OCI-LY3 (cell line): Measurements from ENCODE around the gene KRTAP10-4.
A peak's percentile ranks its signal among the peaks of the same experiment; 100 is the strongest.
"Not testable (repeated sequence)": the region's sequence is repeated elsewhere in the genome, so short reads cannot be mapped to it uniquely, and the experiment has no call there.

Experiments
- H2AFZ ChIP-seq: fragments of 200-600, 300-600 bp; shearing (Covaris generic); 2 replicates; pipeline ENCODE4 v1.6.0; 2014; ENCODE audit warnings: antibody characterized with exemption, low read depth, low read length
- H3K27ac ChIP-seq: fragments of 200-600, 300-600 bp; sonication (generic); 2 replicates; pipeline ENCODE4 v1.5.1; 2014; ENCODE audit warnings: mild to moderate bottlenecking, low read length, moderate library complexity, mixed read lengths
- H3K27me3 ChIP-seq: fragments of 200-600, 300-600 bp; sonication (generic); 2 replicates; pipeline ENCODE4 v1.6.1; 2014; ENCODE audit warnings: low read depth, low read length, mixed read lengths
- H3K36me3 ChIP-seq: fragments of 200-600, 300-600 bp; sonication (generic); replicated peaks from 2 replicates; pipeline ENCODE3; 2014; ENCODE audit warnings: low read depth, low read length, mixed read lengths
- H3K4me1 ChIP-seq: fragments of 300-600, 200-600 bp; sonication (generic); 2 replicates; pipeline ENCODE4 v1.6.1; 2014; ENCODE audit warnings: low read length, mixed read lengths
- H3K4me2 ChIP-seq: fragments of 200-600, 300-600 bp; sonication (generic); 2 replicates; pipeline ENCODE4 v1.6.1; 2014; ENCODE audit warnings: low read length, mixed read lengths
- H3K4me3 ChIP-seq: fragments of 300-600, 200-600 bp; sonication (generic); 2 replicates; pipeline ENCODE4 v1.5.1; 2014; ENCODE audit warnings: antibody characterized with exemption, mild to moderate bottlenecking, low read length, moderate library complexity
- H3K79me2 ChIP-seq: fragments of 300-600, 200-600 bp; shearing (Covaris generic); 2 replicates; pipeline ENCODE4 v1.6.1; 2014; ENCODE audit warnings: mild to moderate bottlenecking, low read length, mixed read lengths
- H3K9ac ChIP-seq: fragments of 300-600, 200-600 bp; shearing (Covaris generic); 2 replicates; pipeline ENCODE4 v1.6.0; 2014; ENCODE audit warnings: mild to moderate bottlenecking, low read length, moderate library complexity
- H3K9me3 ChIP-seq: fragments of 200-600, 300-600 bp; shearing (Covaris generic); 2 replicates; pipeline ENCODE4 v1.6.1; 2014; ENCODE audit warnings: low read length, mixed read lengths; ENCODE audit not compliant: insufficient read depth
- H4K20me1 ChIP-seq: fragments of 200-600, 300-600 bp; sonication (generic); 2 replicates; pipeline ENCODE4 v1.6.1; 2016; ENCODE audit warnings: low read length, mixed read lengths; ENCODE audit not compliant: insufficient read depth
- EZH2phosphoT487 ChIP-seq: fragments of 200-600 bp; shearing (Covaris generic); IDR thresholded peaks from 2 replicates; pipeline ENCODE4 v1.6.1; 2018; ENCODE audit warnings: antibody characterized with exemption, mixed run types, low read depth
- TF ChIP-seq, protein P1 (sequence below): fragments of 200-600, 300-600 bp; sonication (generic); IDR thresholded peaks from 2 replicates; pipeline ENCODE4 v1.5.1; 2014; ENCODE audit warnings: antibody characterized with exemption, low read length, low read depth

KRTAP10-4 gene

DNA sequence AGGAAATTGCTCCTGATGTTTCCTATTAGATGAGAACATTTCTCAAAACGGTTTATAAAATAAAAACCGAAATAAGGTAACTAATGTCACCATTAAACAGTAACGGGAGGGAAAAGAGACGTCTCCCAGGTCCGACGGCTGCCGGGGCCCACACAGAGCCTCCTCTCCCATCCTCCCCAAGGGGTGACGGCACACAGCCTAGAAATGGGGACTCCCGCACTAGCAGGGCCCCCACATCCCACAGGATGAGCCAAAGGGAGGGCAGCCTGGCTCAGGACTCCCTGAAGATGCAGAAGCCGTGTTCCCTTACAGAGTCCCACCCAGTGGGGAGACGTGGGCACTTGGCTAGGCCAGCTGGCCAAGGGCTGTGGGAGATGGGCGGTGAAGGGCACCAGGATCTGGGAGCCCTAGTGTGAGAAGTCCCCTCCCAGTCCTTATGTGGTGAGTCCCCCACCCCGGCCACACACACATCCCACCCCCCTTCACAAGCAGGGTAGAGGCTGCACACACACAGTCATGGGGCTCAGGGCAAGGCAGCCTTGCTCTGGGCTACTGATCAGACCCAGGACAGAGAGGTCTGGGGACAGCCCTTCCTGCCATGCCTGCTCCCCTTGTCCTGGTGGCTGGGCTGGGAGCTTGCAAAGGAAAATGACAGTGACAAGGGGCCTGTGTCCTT is 18.2 kb upstream of the KRTAP10-4 start:
- H3K36me3 ChIP-seq: no peaks in the 10 kb centered on the region
- no peak overlapping the region for H3K4me3 ChIP-seq
- H2AFZ ChIP-seq: no peak overlapping the region
- H3K4me2 ChIP-seq: no peak overlapping the region
- peaks cover 20% of the 10 kb centered on the region for H3K4me1 ChIP-seq
- TF ChIP-seq, protein P1, sequence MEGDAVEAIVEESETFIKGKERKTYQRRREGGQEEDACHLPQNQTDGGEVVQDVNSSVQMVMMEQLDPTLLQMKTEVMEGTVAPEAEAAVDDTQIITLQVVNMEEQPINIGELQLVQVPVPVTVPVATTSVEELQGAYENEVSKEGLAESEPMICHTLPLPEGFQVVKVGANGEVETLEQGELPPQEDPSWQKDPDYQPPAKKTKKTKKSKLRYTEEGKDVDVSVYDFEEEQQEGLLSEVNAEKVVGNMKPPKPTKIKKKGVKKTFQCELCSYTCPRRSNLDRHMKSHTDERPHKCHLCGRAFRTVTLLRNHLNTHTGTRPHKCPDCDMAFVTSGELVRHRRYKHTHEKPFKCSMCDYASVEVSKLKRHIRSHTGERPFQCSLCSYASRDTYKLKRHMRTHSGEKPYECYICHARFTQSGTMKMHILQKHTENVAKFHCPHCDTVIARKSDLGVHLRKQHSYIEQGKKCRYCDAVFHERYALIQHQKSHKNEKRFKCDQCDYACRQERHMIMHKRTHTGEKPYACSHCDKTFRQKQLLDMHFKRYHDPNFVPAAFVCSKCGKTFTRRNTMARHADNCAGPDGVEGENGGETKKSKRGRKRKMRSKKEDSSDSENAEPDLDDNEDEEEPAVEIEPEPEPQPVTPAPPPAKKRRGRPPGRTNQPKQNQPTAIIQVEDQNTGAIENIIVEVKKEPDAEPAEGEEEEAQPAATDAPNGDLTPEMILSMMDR: no peak
- no peak for TF ChIP-seq EZH2phosphoT487
- H4K20me1 ChIP-seq: no peaks in the 10 kb centered on the region
- no peak overlapping the region for H3K9ac ChIP-seq
- no peaks in the 10 kb centered on the region for H3K27me3 ChIP-seq
- H3K79me2 ChIP-seq: no peaks in the 10 kb centered on the region
- H3K9me3 ChIP-seq: no peaks in the 10 kb centered on the region
- H3K27ac ChIP-seq: no peak overlapping the region

DNA sequence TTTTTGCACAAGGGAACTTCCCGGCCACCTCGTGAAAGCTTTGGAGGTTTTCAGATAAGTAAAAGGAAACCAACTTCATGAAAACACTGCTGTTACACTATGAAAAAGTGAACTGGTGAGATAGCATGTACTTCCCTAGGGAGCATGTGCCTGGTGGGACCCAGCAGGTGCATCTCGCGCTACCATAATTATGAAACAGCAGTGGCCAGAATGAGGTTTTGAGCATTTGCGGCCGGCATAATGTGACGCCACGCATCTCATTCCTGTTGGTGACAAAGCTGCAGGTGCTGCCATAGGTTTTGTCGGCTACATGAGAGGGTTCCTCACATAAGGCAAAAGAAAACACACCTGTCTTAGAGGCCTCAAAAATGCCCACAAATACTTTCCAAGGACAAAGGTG is 16.6 kb upstream of the KRTAP10-4 start:
- H3K79me2 ChIP-seq: no peaks in the 10 kb centered on the region
- H3K4me2 ChIP-seq: peak overlapping the region; percentile 51
- no peak overlapping the region for H2AFZ ChIP-seq
- H3K27me3 ChIP-seq: no peaks in the 10 kb centered on the region
- peak overlapping the region; percentile 20; the same call in 1 of the 2 replicates for H3K4me3 ChIP-seq
- peaks cover 24% of the 10 kb centered on the region for H3K4me1 ChIP-seq
- no peak overlapping the region for H3K9ac ChIP-seq
- H4K20me1 ChIP-seq: no peaks in the 10 kb centered on the region
- no peaks in the 10 kb centered on the region for H3K9me3 ChIP-seq
- no peaks in the 10 kb centered on the region for H3K36me3 ChIP-seq
- peak overlapping the region; percentile 43 for H3K27ac ChIP-seq
- TF ChIP-seq EZH2phosphoT487: no peak
- TF ChIP-seq, protein P1: no peak

DNA sequence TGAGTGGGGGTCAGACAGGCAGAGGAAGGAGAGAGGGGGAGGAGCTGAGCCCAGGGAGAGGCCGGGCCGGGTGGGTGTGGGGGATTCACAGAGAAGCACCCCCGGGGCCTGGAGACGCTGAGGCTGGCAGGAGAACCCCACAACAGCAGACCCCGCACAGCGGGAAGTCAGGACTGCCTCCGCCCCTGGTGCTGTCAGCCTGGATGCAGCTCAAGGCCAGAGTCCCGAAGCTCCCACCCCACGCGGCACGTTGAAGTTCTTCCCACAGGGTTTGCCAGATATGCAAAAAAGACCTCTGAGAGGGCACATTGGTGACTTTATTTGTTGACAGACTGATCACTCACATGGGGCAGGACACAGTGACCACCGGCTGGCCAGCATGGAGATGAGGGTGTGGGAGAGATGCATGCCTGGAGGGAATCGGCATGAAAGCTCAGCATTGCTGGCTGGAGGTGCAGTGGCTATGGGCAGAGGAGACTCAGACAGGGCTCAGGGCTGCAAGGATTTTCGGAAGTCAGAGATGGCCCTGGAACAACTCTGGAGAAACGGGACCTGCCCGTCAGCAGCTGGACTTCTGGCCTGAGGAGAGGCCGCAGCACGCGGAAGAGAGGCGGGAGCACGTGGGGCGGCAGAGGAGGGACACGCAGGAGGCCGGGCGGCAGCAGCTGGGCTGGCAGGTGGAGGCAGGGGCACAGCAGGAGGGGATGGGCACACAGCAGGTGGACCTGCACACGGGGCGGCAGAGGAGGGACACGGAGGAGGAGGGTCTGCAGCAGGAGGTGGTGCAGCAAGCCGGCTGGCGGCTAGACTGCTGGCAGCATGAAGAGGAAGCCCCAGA is 15.8 kb upstream of the KRTAP10-4 start:
- Histone ChIP-seq H3K4me3 (no peak overlapping the region), H4K20me1 (no peaks in the 10 kb centered on the region), H3K27ac (peak overlapping the region; percentile 43; the same call in 1 of the 2 replicates), H3K4me2 (peak overlapping the region; percentile 51; the same call in 1 of the 2 replicates), H3K36me3 (no peaks in the 10 kb centered on the region), H3K9me3 (no peaks in the 10 kb centered on the region), H3K79me2 (no peaks in the 10 kb centered on the region), H3K9ac (no peak overlapping the region), H3K27me3 (no peaks in the 10 kb centered on the region), H2AFZ (no peak overlapping the region), H3K4me1 (peaks cover 24% of the 10 kb centered on the region)
- TF ChIP-seq, protein P1: no peak
- TF ChIP-seq EZH2phosphoT487: no peak

DNA sequence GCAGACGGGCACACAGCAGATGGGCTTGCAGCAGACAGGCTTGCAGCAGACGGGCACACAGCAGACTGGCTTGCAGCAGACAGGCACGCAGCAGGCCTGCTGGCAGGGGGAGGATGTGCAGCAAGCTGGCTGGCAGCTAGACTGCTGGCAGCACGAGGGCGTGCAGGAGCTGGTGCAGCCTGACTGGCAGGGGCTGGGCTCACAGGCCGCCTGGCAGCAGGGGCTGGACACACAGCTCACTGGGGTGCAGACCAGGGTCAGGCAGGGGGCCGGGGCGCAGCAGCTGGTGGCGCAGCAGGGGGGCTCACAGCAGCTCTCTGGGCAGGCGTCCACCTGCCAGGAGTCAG is 15.2 kb upstream of the KRTAP10-4 start:
- not testable (repeated sequence) for H3K27me3 ChIP-seq

More for the DNA sequence above, 15.2 kb upstream of the KRTAP10-4 start:
- H3K4me1 ChIP-seq: peaks cover 24% of the 10 kb centered on the region
- not testable (repeated sequence) for H3K9me3 ChIP-seq, H3K4me2 ChIP-seq, H4K20me1 ChIP-seq, H3K4me3 ChIP-seq, H3K9ac ChIP-seq, H3K27ac ChIP-seq, H3K36me3 ChIP-seq, H3K79me2 ChIP-seq, H2AFZ ChIP-seq
